OCI-LY1 (cell line): ENCODE data around the gene SIX1.

Experiments
- H2AFZ ChIP-seq: fragments of 200-600 bp; sonication (generic), shearing (Covaris generic); 2 replicates; pipeline ENCODE4 v1.6.0; 2014; ENCODE audit warnings: antibody characterized with exemption, mild to moderate bottlenecking, low read length
- H3F3A ChIP-seq: fragments of 200-600 bp; sonication (generic), shearing (Covaris generic); 2 replicates; pipeline ENCODE4 v1.6.0; 2014; ENCODE audit warnings: mild to moderate bottlenecking, antibody characterized with exemption, low read length, moderate library complexity; ENCODE audit not compliant: insufficient read depth
- H3K27ac ChIP-seq: fragments of 200-600 bp; sonication (generic); 2 replicates; pipeline ENCODE4 v1.5.1; 2014; ENCODE audit warnings: low read length, mixed run types, mild to moderate bottlenecking, low read depth; ENCODE audit not compliant: poor library complexity, severe bottlenecking
- H3K27me3 ChIP-seq: fragments of 200-600 bp; sonication (generic); 2 replicates; pipeline ENCODE4 v1.6.0; 2014; ENCODE audit warnings: antibody characterized with exemption, mild to moderate bottlenecking, low read length, moderate library complexity; ENCODE audit not compliant: insufficient read depth
- H3K36me3 ChIP-seq: fragments of 200-600 bp; sonication (generic); 2 replicates; pipeline ENCODE4 v1.6.1; 2014; ENCODE audit warnings: mild to moderate bottlenecking, antibody characterized with exemption, low read length, moderate library complexity, mixed read lengths; ENCODE audit not compliant: insufficient read depth
- H3K4me1 ChIP-seq: fragments of 200-600 bp; sonication (generic); 2 replicates; pipeline ENCODE4 v1.5.1; 2014; ENCODE audit warnings: mild to moderate bottlenecking, low read length, moderate library complexity; ENCODE audit not compliant: insufficient read depth, severe bottlenecking
- H3K4me2 ChIP-seq: fragments of 200-600 bp; sonication (generic), shearing (Covaris generic); 2 replicates; pipeline ENCODE4 v1.6.1; 2014; ENCODE audit warnings: low read length
- H3K4me3 ChIP-seq: fragments of 200-600 bp; sonication (generic); 2 replicates; pipeline ENCODE4 v1.5.1; 2014; ENCODE audit warnings: low read length, low read depth, mild to moderate bottlenecking, mixed read lengths; ENCODE audit not compliant: poor library complexity, severe bottlenecking
- H3K79me2 ChIP-seq: fragments of 200-600 bp; shearing (Covaris generic); 2 replicates; pipeline ENCODE4 v1.6.1; 2016; ENCODE audit warnings: mixed run types, low read length, mixed read lengths; ENCODE audit not compliant: insufficient read depth
- H3K9ac ChIP-seq: fragments of 200-600 bp; sonication (generic), shearing (Covaris generic); 2 replicates; pipeline ENCODE4 v1.6.1; 2014; ENCODE audit warnings: mild to moderate bottlenecking, low read length, mixed read lengths
- H3K9me2 ChIP-seq: fragments of 200-600 bp; sonication (generic), shearing (Covaris generic); 2 replicates; pipeline ENCODE4 v1.6.1; 2014; ENCODE audit warnings: low read depth, mild to moderate bottlenecking, low read length, mixed read lengths
- H3K9me3 ChIP-seq: fragments of 200-600 bp; shearing (Covaris generic); 2 replicates; pipeline ENCODE4 v1.6.1; 2014; ENCODE audit warnings: low read length, mixed read lengths
- H4K20me1 ChIP-seq: fragments of 200-600 bp; sonication (generic), shearing (Covaris generic); 2 replicates; pipeline ENCODE4 v1.6.0; 2016; ENCODE audit warnings: mild to moderate bottlenecking, low read length; ENCODE audit not compliant: insufficient read depth
- CTCF ChIP-seq: fragments of 200-600 bp; sonication (generic), shearing (Covaris generic); IDR thresholded peaks from 2 replicates; pipeline ENCODE4 v1.5.1; 2017; ENCODE audit warnings: mild to moderate bottlenecking, antibody characterized with exemption, low read length, moderate library complexity, mixed read lengths
- EZH2 ChIP-seq: fragments of 200-600 bp; sonication (generic), shearing (Covaris generic); IDR thresholded peaks from 2 replicates; pipeline ENCODE4 v1.8.0; 2017; ENCODE audit warnings: borderline replicate concordance, mixed run types, mild to moderate bottlenecking, antibody characterized with exemption, low read length, moderate library complexity, mixed read lengths

SIX1 gene

GRCh38 chr14:60653701-60654161, 4.5 kb upstream of the SIX1 start:
- Histone ChIP-seq H2AFZ (no peak overlapping the region), H3F3A (no peaks in the 10 kb centered on the region), H3K27ac (no peak overlapping the region)

GRCh38 chr14:60652674-60653651, 3.7 kb upstream of the SIX1 start:
- Histone ChIP-seq H3K27me3 (0 out of 2 replicates have a peak, but pooled peaks cover 4% of the 10 kb centered on the region), H3F3A (no peaks in the 10 kb centered on the region), H3K9ac (no peak overlapping the region), H3K27ac (no peak overlapping the region), H3K9me2 (no peaks in the 10 kb centered on the region), H3K36me3 (no peaks in the 10 kb centered on the region), H2AFZ (no peak overlapping the region), H3K4me1 (peaks cover 28% of the 10 kb centered on the region), H4K20me1 (no peaks in the 10 kb centered on the region), H3K4me3 (no peak overlapping the region), H3K9me3 (no peaks in the 10 kb centered on the region), H3K79me2 (no peaks in the 10 kb centered on the region), H3K4me2 (no peak overlapping the region)
- TF ChIP-seq CTCF: no peak
- no peak for TF ChIP-seq EZH2

More at GRCh38 chr14:60653701-60654161, 4.5 kb upstream of the SIX1 start:
- Histone ChIP-seq H3K4me3 (no peak overlapping the region), H3K27me3 (no peaks in the 10 kb centered on the region), H3K36me3 (no peaks in the 10 kb centered on the region), H3K9me3 (no peaks in the 10 kb centered on the region), H4K20me1 (no peaks in the 10 kb centered on the region), H3K4me1 (peaks cover 25% of the 10 kb centered on the region), H3K79me2 (no peaks in the 10 kb centered on the region), H3K9me2 (no peaks in the 10 kb centered on the region), H3K9ac (no peak overlapping the region), H3K4me2 (no peak overlapping the region)
- TF ChIP-seq EZH2: no peak
- no peak for TF ChIP-seq CTCF

- no peak overlapping the region for H3K4me3 ChIP-seq
- H3K27me3 ChIP-seq: peaks cover 12% of the 10 kb centered on the region; the same call in 1 of the 2 replicates
- H3K4me2 ChIP-seq: no peak overlapping the region
- no peaks in the 10 kb centered on the region for H3K9me2 ChIP-seq
- no peaks in the 10 kb centered on the region for H3K36me3 ChIP-seq
- no peak overlapping the region for H2AFZ ChIP-seq
- H3K9ac ChIP-seq: no peak overlapping the region
- no peak overlapping the region for H3K27ac ChIP-seq
- no peaks in the 10 kb centered on the region for H4K20me1 ChIP-seq
- TF ChIP-seq CTCF: no peak
- no peak for TF ChIP-seq EZH2
- no peaks in the 10 kb centered on the region for H3F3A ChIP-seq
- H3K9me3 ChIP-seq: no peaks in the 10 kb centered on the region
- peaks cover 28% of the 10 kb centered on the region for H3K4me1 ChIP-seq
- no peaks in the 10 kb centered on the region for H3K79me2 ChIP-seq
Measured at GRCh38 chr14:60651796-60652673, 2.8 kb upstream of the SIX1 start.
